PC-3 (cell line): ENCODE data around the gene CIAO2A. TPM values are rescaled to one million over a fixed set of nuclear protein-coding genes. Genes with fewer than 3 reads are reported as not detected.

Experiments
- ATAC-seq: fragments of 200-7000 bp; cut with Tn5 transposase; 2 replicates; pipeline ENCODE4 v1.9.1; 2020; ENCODE audit warnings: mild to moderate bottlenecking, moderate library complexity
- BruUV-seq: library from RNA; stranded (reverse); fragments of 400-500 nt; replicated peaks from 2 replicates; lab custom pipeline; 2021; lab: Mats Ljungman, UMichigan
- CTCF ChIA-PET: fragments of 300-600 bp; sonication (Branson Sonifier 250); formaldehyde crosslinking; loops from one replicate; lab custom pipeline; 2022; ENCODE audit warnings: antibody characterized with exemption; lab: Charles Lee
- POLR2A ChIA-PET: fragments of 300-600 bp; sonication (Branson Sonifier 250); formaldehyde crosslinking; loops from one replicate; lab custom pipeline; 2022; ENCODE audit warnings: antibody characterized with exemption; ENCODE audit not compliant: unreplicated experiment; lab: Charles Lee
- DNase-seq: peaks from one replicate; pipeline ENCODE4 v3.0.0-alpha.2; 2015
- H2AFZ ChIP-seq: fragments of 300-600 bp; sonication (generic); 2 replicates; pipeline ENCODE4 v1.6.0; 2016; ENCODE audit warnings: antibody characterized with exemption, low read length
- H3F3A ChIP-seq: fragments of 300-600 bp; sonication (generic); one replicate; pipeline ENCODE4 v1.6.0; 2017; ENCODE audit warnings: antibody characterized with exemption, low read length, control low read depth, mild to moderate bottlenecking; ENCODE audit not compliant: unreplicated experiment
- H3K27ac ChIP-seq: fragments of 300-600 bp; sonication (generic); 2 replicates; pipeline ENCODE4 v1.5.1; 2016; ENCODE audit warnings: mild to moderate bottlenecking, low read length
- H3K27me3 ChIP-seq: fragments of 300-600 bp; sonication (generic); 2 replicates; pipeline ENCODE4 v1.6.1; 2016; ENCODE audit warnings: low read length, mixed read lengths
- H3K36me3 ChIP-seq: fragments of 300-600 bp; sonication (generic); 2 replicates; pipeline ENCODE4 v1.6.1; 2016; ENCODE audit warnings: low read depth, mixed run types, low read length, mixed read lengths
- H3K4me1 ChIP-seq: fragments of 300-600 bp; sonication (generic); 2 replicates; pipeline ENCODE4 v1.5.1; 2016; ENCODE audit warnings: low read length; ENCODE audit not compliant: insufficient read depth
- H3K4me2 ChIP-seq: fragments of 300-600 bp; sonication (generic); 2 replicates; pipeline ENCODE4 v1.6.0; 2016; ENCODE audit warnings: low read length
- H3K4me3 ChIP-seq: fragments of 300-600 bp; sonication (generic); 2 replicates; pipeline ENCODE4 v1.5.1; 2016; ENCODE audit warnings: mild to moderate bottlenecking, low read length, mixed read lengths
- H3K79me2 ChIP-seq: fragments of 300-600 bp; sonication (generic); 2 replicates; pipeline ENCODE4 v1.6.1; 2017; ENCODE audit warnings: low read length, mixed read lengths
- H3K9ac ChIP-seq: fragments of 300-600 bp; sonication (generic); 2 replicates; pipeline ENCODE4 v1.6.0; 2016; ENCODE audit warnings: mild to moderate bottlenecking, low read length
- H3K9me2 ChIP-seq: fragments of 300-600 bp; sonication (generic); replicated peaks from 2 replicates; pipeline ENCODE4 v1.6.1; 2016; ENCODE audit warnings: mixed run types, low read length, mixed read lengths
- H3K9me3 ChIP-seq: fragments of 300-600 bp; sonication (generic); 2 replicates; pipeline ENCODE4 v1.6.1; 2016; ENCODE audit warnings: low read length, mixed read lengths
- H4K20me1 ChIP-seq: fragments of 300-600 bp; sonication (generic); 2 replicates; pipeline ENCODE4 v1.6.1; 2016; ENCODE audit warnings: low read length, mixed read lengths
- EZH2 ChIP-seq: fragments of 300-600 bp; sonication (generic); IDR thresholded peaks from one replicate; pipeline ENCODE4 v1.6.1; 2017; ENCODE audit warnings: antibody characterized with exemption, mild to moderate bottlenecking, low read length; ENCODE audit not compliant: unreplicated experiment
- EZH2phosphoT487 ChIP-seq: fragments of 300-600 bp; sonication (generic); IDR thresholded peaks from 2 replicates; pipeline ENCODE4 v1.6.1; 2018; ENCODE audit warnings: mild to moderate bottlenecking, antibody characterized with exemption, low read length, borderline replicate concordance
- intact Hi-C: fragments of 100-400 bp; cut with micrococcal nuclease; formaldehyde crosslinking; loops from 2 replicates; pipeline ENCODE4 v1.9.0; 2023
- total RNA-seq: library from RNA; depleted of rRNA; stranded (reverse); fragments of >200 nt; gene quantifications from 2 replicates; pipeline ENCODE4 v1.2.3, GENCODE V29; 2014
- TF ChIP-seq, protein P1 (sequence below): fragments of 300-600 bp; sonication (generic); conservative IDR thresholded peaks from 2 replicates; pipeline ENCODE4 v1.5.1; 2017; ENCODE audit warnings: antibody characterized with exemption, low read depth, mild to moderate bottlenecking, low read length

Gene CIAO2A
- total RNA-seq, 1 experiment from 2014 or later: 92.4 TPM

DNA sequence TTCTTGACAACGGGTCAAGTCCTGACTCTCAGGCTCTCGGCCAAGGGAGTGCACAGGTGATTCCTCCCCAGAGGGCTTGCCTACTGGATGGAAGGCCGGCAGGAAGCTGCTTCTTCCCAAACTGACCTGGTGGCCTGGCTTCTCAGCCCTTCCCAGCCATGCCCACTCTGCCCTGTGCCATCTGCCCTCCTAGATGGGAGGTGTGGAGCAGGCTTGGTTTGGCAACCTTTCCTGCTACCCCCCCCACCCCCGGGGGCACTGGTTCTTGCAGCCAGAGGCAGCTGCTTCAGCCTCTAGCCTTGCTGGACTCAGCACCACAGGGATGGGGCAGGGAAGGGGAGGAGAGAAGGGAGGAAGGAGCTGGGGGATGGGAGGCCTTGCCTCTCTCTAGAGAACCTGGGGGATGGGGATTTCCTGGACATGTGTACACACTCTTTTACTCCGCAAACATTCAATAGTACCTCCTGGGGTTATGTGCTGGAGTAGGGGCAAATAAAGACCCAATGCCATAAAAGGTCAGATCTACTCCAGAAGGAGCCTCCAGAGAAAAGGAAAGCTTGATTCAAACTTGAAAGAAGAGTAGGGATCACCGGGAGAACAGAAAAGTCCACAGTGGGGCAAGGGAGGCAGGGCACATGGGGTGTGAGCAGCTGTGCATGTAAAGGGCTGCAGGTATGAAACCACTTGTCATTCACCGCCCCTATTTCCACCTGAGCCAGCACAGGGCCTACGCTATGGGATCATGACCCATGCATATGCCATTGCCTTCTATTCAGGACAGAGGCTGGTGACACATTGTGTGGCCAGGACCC is 43.2 kb downstream of the CIAO2A start:
- no peak for DNase-seq
- Histone ChIP-seq H3K4me3 (no peak overlapping the region), H3K4me2 (no peak overlapping the region), H2AFZ (no peak overlapping the region), H3K9ac (no peak overlapping the region), H3K27me3 (no peaks in the 10 kb centered on the region), H3K9me3 (no peaks in the 10 kb centered on the region), H3K9me2 (no peaks in the 10 kb centered on the region), H3F3A (no peaks in the 10 kb centered on the region), H3K36me3 (no peaks in the 10 kb centered on the region), H3K4me1 (peaks cover 10% of the 10 kb centered on the region; the same call in 1 of the 2 replicates), H4K20me1 (no peaks in the 10 kb centered on the region), H3K79me2 (no peaks in the 10 kb centered on the region), H3K27ac (no peak overlapping the region)
- ATAC-seq: no peak
- TF ChIP-seq EZH2 (no peak), EZH2phosphoT487 (no peak)
- TF ChIP-seq, protein P1, sequence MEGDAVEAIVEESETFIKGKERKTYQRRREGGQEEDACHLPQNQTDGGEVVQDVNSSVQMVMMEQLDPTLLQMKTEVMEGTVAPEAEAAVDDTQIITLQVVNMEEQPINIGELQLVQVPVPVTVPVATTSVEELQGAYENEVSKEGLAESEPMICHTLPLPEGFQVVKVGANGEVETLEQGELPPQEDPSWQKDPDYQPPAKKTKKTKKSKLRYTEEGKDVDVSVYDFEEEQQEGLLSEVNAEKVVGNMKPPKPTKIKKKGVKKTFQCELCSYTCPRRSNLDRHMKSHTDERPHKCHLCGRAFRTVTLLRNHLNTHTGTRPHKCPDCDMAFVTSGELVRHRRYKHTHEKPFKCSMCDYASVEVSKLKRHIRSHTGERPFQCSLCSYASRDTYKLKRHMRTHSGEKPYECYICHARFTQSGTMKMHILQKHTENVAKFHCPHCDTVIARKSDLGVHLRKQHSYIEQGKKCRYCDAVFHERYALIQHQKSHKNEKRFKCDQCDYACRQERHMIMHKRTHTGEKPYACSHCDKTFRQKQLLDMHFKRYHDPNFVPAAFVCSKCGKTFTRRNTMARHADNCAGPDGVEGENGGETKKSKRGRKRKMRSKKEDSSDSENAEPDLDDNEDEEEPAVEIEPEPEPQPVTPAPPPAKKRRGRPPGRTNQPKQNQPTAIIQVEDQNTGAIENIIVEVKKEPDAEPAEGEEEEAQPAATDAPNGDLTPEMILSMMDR: no peak
- no TSS peak for BruUV-seq
- intact Hi-C loops: no loop called here
- ChIA-PET POLR2A (no interaction called here), CTCF (no interaction called here)

DNA sequence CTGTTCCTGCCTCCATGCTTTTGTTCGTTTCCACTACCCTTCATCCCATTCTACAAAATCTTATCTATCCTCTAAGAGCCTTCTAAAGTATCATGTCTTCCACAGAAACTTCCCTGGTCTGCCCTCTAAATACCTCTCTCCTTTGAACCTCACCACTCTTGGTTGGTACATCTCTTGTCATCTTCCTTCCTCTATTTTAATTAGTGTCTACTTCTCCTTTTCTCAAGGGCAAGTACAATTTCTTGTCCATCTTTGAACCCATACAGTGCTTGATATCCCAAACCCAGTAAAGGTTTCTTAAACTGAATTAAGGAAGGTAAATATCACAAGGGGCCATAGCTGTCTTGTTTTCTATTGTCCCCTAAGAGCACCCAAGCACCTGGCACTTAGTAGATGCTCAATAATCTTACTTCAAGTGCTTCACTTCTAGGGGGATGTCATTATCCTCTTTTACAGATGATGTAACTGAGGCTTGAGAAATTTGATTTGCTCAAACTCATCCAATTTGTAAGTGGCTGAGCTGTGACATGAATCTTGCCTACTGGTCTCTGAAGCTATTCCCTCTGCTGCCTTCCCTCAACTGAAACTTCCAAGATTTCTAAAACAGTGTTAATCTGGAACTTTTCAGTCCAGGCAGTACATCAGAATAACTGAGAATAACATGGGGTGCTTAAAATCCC is 44.7 kb downstream of the CIAO2A start:
- no peak for ATAC-seq
- Histone ChIP-seq H3K4me2 (no peak overlapping the region), H3K79me2 (no peaks in the 10 kb centered on the region), H3K36me3 (no peaks in the 10 kb centered on the region), H3K4me1 (peaks cover 10% of the 10 kb centered on the region; the same call in 1 of the 2 replicates), H3K9ac (no peak overlapping the region), H3K27ac (no peak overlapping the region), H2AFZ (no peak overlapping the region), H3K9me2 (no peaks in the 10 kb centered on the region), H3K9me3 (no peaks in the 10 kb centered on the region), H3K27me3 (no peaks in the 10 kb centered on the region), H4K20me1 (no peaks in the 10 kb centered on the region), H3F3A (no peaks in the 10 kb centered on the region), H3K4me3 (no peak overlapping the region)
- TF ChIP-seq, protein P1: no peak
- no peak for TF ChIP-seq EZH2
- no peak for TF ChIP-seq EZH2phosphoT487
- DNase-seq: no peak
- no TSS peak for BruUV-seq
- CTCF ChIA-PET: no interaction called here
- POLR2A ChIA-PET: no interaction called here
- intact Hi-C loops: loop anchor here (5.0 kb wide), 1 partner anchor 97 kb away; no protein-coding TSS in a partner anchor
